Kidney epithelial cell (primary cell): Measurements from ENCODE around the gene LRRC74B. TPM values are rescaled to one million over a fixed set of nuclear protein-coding genes. Genes with fewer than 3 reads are reported as not detected.

Experiments
- DNase-seq: peaks from one replicate; pipeline ENCODE4 v3.0.0-alpha.2; 2010; ENCODE audit warnings: low read depth
- H3K27me3 ChIP-seq: 2 replicates; pipeline ENCODE4 v1.6.0; 2011; ENCODE audit warnings: low read length; ENCODE audit not compliant: control insufficient read depth, insufficient read depth
- H3K36me3 ChIP-seq: 2 replicates; pipeline ENCODE4 v1.5.1; 2011; ENCODE audit warnings: low read length; ENCODE audit not compliant: control insufficient read depth, insufficient read depth
- H3K4me3 ChIP-seq: 2 replicates; pipeline ENCODE4 v1.5.1; 2011; ENCODE audit warnings: low read depth, mild to moderate bottlenecking, control low read depth, low read length
- CTCF ChIP-seq: IDR thresholded peaks from 2 replicates; pipeline ENCODE4 v1.5.1; 2011; ENCODE audit warnings: mild to moderate bottlenecking, moderate library complexity, low read length, control low read depth, inconsistent platforms; ENCODE audit not compliant: insufficient read depth, poor library complexity, severe bottlenecking
- total RNA-seq: library from RNA; depleted of rRNA; stranded (reverse); fragments of >200 nt; gene quantifications from 2 replicates; pipeline ENCODE4 v1.2.3, GENCODE V29; 2015

The LRRC74B gene
- total RNA-seq, 1 donor from 2014 or later, result not detected

- DNase-seq, result no peak
- H3K27me3 ChIP-seq, result no peaks in the 10 kb centered on the region
- H3K36me3 ChIP-seq, result no peaks in the 10 kb centered on the region
- no peak for TF ChIP-seq CTCF
- H3K4me3 ChIP-seq, result no peak overlapping the region
Measured at GRCh38 chr22:21108379-21109115, 62.8 kb downstream of the LRRC74B start.

Other genes with a start within 250 kb of the LRRC74B start
- gene PI4KA, start 187.1 kb upstream of the LRRC74B start, total RNA-seq, result 50.6 and 62.8 TPM in 2 replicates
- gene SNAP29, start 186.9 kb upstream of the LRRC74B start, total RNA-seq, result 17.7 and 18.3 TPM in 2 replicates
- 47.7 and 51.1 TPM in 2 replicates for gene CRKL, start 128.5 kb upstream of the LRRC74B start, total RNA-seq
- 0.75 and 1.5 TPM in 2 replicates for gene AIFM3, start 78.7 kb upstream of the LRRC74B start, total RNA-seq
- gene LZTR1, start 63.6 kb upstream of the LRRC74B start, total RNA-seq, result 39.3 and 45.2 TPM in 2 replicates
- gene THAP7, start 43.8 kb upstream of the LRRC74B start, total RNA-seq, result 29.7 and 37.9 TPM in 2 replicates
- 0.27 TPM in 1 of 2 replicates, not detected in the other for gene P2RX6, start 30.8 kb upstream of the LRRC74B start, total RNA-seq
- gene SLC7A4, start 13.4 kb upstream of the LRRC74B start, total RNA-seq, result 2.3 and 2.7 TPM in 2 replicates